Activated CD8-positive, alpha-beta T cell treated with anti-CD3 and anti-CD28 coated beads for 36 hours (primary cell): ENCODE results near the gene FBXO45. TPM values are rescaled to one million over a fixed set of nuclear protein-coding genes. Genes with fewer than 3 reads are reported as not detected.
"Not testable (repeated sequence)": the region's sequence is repeated elsewhere in the genome, so short reads cannot be mapped to it uniquely, and the experiment has no call there.

Experiments
- ATAC-seq: fragments of 200-7000 bp; cut with Tn5 transposase; one replicate; pipeline ENCODE4 v1.10.0; 2021; ENCODE audit warnings: mild to moderate bottlenecking, moderate library complexity
- CTCF ChIA-PET: fragments of 350-600 bp; sonication (Branson Sonifier 250); formaldehyde crosslinking; loops from one replicate; lab custom pipeline; 2021; ENCODE audit warnings: antibody characterized with exemption; lab: Charles Lee
- POLR2A ChIA-PET: fragments of 350-600 bp; sonication (Branson Sonifier 250); formaldehyde crosslinking; loops from one replicate; lab custom pipeline; 2021; ENCODE audit warnings: antibody characterized with exemption; lab: Charles Lee
- DNase-seq: peaks from one replicate; pipeline ENCODE4 v3.0.0-alpha.2; 2020
- H3K27ac Mint-ChIP-seq: one replicate; pipeline ENCODE4 v1.8.0; 2021; ENCODE audit warnings: mild to moderate bottlenecking, mixed read lengths
- H3K27me3 Mint-ChIP-seq: one replicate; pipeline ENCODE4 v1.8.0; 2021; ENCODE audit warnings: mixed read lengths
- H3K36me3 Mint-ChIP-seq: one replicate; pipeline ENCODE4 v1.8.0; 2021; ENCODE audit warnings: low read depth, mixed read lengths
- H3K4me1 Mint-ChIP-seq: one replicate; pipeline ENCODE4 v1.8.0; 2021; ENCODE audit warnings: low read depth, mixed read lengths
- H3K4me3 Mint-ChIP-seq: one replicate; pipeline ENCODE4 v1.8.0; 2021; ENCODE audit warnings: mild to moderate bottlenecking, moderate library complexity, mixed read lengths
- H3K9me3 Mint-ChIP-seq: one replicate; pipeline ENCODE4 v1.8.0; 2021; ENCODE audit warnings: mixed read lengths
- intact Hi-C: fragments of 100-400 bp; cut with micrococcal nuclease; formaldehyde crosslinking; loops from one replicate; pipeline ENCODE4 v1.10.0; 2022
- total RNA-seq, 2 experiments: library from RNA; stranded (reverse); gene quantifications; one replicate each; pipeline ENCODE4 v1.2.3, GENCODE V29; 2021
- TF ChIP-seq, protein P1 (sequence below): fragments of 200-600 bp; IDR thresholded peaks from one replicate; pipeline ENCODE4 v1.8.0; 2022; ENCODE audit warnings: antibody characterized with exemption, mild to moderate bottlenecking

Gene FBXO45
- total RNA-seq, 2 experiments from 2014 or later, result 18.2 TPM

DNA sequence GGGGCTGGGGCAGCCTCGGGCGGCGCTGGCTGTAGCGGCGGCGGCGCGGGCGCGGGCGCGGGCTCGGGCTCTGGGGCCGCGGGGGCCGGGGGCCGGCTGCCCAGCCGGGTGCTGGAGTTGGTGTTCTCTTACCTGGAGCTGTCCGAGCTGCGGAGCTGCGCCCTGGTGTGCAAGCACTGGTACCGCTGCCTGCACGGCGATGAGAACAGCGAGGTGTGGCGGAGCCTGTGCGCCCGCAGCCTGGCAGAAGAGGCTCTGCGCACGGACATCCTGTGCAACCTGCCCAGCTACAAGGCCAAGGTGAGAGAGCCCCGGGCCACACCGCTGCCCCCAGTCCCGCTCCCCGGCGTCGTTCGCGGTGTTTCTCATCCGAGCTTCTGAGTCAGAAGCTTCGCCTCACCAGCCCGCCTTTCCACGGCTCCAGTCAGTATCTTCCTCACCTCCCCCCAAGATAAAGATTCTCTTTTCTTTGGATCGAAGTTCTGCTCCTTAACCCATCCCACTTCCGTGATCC is 600 bp downstream of the FBXO45 start:
- Mint-ChIP-seq H3K27ac (peak overlapping the region; percentile 86), H3K27me3 (no peaks in the 10 kb centered on the region), H3K4me3 (peak overlapping the region; percentile 84), H3K9me3 (no peaks in the 10 kb centered on the region), H3K4me1 (peaks cover 24% of the 10 kb centered on the region), H3K36me3 (peaks cover 23% of the 10 kb centered on the region)
- ChIA-PET POLR2A (interaction anchor here (1.1 to 3.1 kb wide), 8 partner anchors 15 to 171 kb away, joined by 3 to 25 read pairs (median 4); partner anchors contain the start of genes PAK2 and RNF168), CTCF (interaction anchor here (0.6 to 3.6 kb wide), 7 partner anchors 14 to 495 kb away, joined by 3 to 19 read pairs (median 3); no protein-coding TSS in a partner anchor)
- TF ChIP-seq, protein P1, sequence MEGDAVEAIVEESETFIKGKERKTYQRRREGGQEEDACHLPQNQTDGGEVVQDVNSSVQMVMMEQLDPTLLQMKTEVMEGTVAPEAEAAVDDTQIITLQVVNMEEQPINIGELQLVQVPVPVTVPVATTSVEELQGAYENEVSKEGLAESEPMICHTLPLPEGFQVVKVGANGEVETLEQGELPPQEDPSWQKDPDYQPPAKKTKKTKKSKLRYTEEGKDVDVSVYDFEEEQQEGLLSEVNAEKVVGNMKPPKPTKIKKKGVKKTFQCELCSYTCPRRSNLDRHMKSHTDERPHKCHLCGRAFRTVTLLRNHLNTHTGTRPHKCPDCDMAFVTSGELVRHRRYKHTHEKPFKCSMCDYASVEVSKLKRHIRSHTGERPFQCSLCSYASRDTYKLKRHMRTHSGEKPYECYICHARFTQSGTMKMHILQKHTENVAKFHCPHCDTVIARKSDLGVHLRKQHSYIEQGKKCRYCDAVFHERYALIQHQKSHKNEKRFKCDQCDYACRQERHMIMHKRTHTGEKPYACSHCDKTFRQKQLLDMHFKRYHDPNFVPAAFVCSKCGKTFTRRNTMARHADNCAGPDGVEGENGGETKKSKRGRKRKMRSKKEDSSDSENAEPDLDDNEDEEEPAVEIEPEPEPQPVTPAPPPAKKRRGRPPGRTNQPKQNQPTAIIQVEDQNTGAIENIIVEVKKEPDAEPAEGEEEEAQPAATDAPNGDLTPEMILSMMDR, result no peak
- DNase-seq, result peak; percentile 60
- intact Hi-C loops, result no loop called here
- peak; percentile 35 for ATAC-seq

GRCh38 chr3:196570332-196570731 is 1.9 kb downstream of the FBXO45 start:
- peaks cover 21% of the 10 kb centered on the region for H3K4me1 Mint-ChIP-seq
- POLR2A ChIA-PET, DNase-seq, H3K27me3 Mint-ChIP-seq, ATAC-seq, H3K9me3 Mint-ChIP-seq, intact Hi-C loops, H3K27ac Mint-ChIP-seq: not testable (repeated sequence)
- peaks cover 16% of the 10 kb centered on the region for H3K36me3 Mint-ChIP-seq
- CTCF ChIA-PET, result interaction anchor here (3.6 kb wide), 1 partner anchor 42 kb away, joined by 19 read pairs; no protein-coding TSS in a partner anchor
- H3K4me3 Mint-ChIP-seq, result peak overlapping the region; percentile 84

- H3K27me3 Mint-ChIP-seq, result no peaks in the 10 kb centered on the region
- intact Hi-C loops, result no loop called here
- peaks cover 8% of the 10 kb centered on the region for H3K36me3 Mint-ChIP-seq
- no peak for ATAC-seq
- H3K4me1 Mint-ChIP-seq, result peaks cover 18% of the 10 kb centered on the region
- TF ChIP-seq, protein P1, result no peak
- H3K4me3 Mint-ChIP-seq, result no peak overlapping the region
- CTCF ChIA-PET, result interaction anchor here (1.2 to 1.9 kb wide), 3 partner anchors 18 to 50 kb away, joined by 3 to 6 read pairs (median 6); no protein-coding TSS in a partner anchor
- DNase-seq, result no peak
- no peak overlapping the region for H3K27ac Mint-ChIP-seq
- H3K9me3 Mint-ChIP-seq, result no peaks in the 10 kb centered on the region
- POLR2A ChIA-PET, result no interaction called here
Measured at GRCh38 chr3:196572389-196572788, 3.9 kb downstream of the FBXO45 start.

- ATAC-seq (no peak), DNase-seq (no peak)
- ChIA-PET POLR2A (no interaction called here), CTCF (interaction anchor here (0.6 to 2.1 kb wide), 4 partner anchors 7 to 459 kb away, joined by 3 to 7 read pairs (median 4); no protein-coding TSS in a partner anchor)
- intact Hi-C loops, result no loop called here
- H3K4me1 Mint-ChIP-seq, result peaks cover 3% of the 10 kb centered on the region
- peaks cover 22% of the 10 kb centered on the region for H3K36me3 Mint-ChIP-seq
- H3K9me3 Mint-ChIP-seq, result no peaks in the 10 kb centered on the region
- no peak overlapping the region for H3K27ac Mint-ChIP-seq
- no peak overlapping the region for H3K4me3 Mint-ChIP-seq
- TF ChIP-seq, protein P1, result no peak
- H3K27me3 Mint-ChIP-seq, result no peaks in the 10 kb centered on the region
Measured at GRCh38 chr3:196585044-196585757, 16.7 kb downstream of the FBXO45 start.

DNA sequence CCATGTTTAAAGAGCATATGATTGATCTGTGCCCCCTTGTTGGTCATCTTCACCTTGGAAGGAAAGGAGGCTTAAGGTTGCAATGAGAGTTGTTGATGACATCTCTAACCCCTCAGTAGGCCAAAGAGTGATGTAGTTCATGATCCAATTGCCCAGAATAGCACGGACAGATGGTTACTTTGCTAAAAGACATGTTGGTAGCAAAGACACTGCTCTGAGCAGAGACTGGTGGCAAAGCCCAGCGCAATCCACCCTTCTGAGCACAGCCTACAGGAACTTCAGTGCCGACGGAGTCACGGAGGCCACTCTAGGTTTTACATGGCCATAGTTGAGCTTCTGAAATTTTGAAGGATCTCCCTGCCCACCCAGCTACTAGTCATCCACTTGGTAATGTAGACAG is 21.8 kb downstream of the FBXO45 start:
- no peak overlapping the region for H3K27ac Mint-ChIP-seq
- ChIA-PET CTCF (interaction anchor here (0.7 to 2.5 kb wide), 5 partner anchors 14 to 68 kb away, joined by 3 to 9 read pairs (median 3); no protein-coding TSS in a partner anchor), POLR2A (interaction anchor here (1.1 kb wide), 1 partner anchor 8 kb away, joined by 3 read pairs; no protein-coding TSS in a partner anchor)

More for the DNA sequence above, 21.8 kb downstream of the FBXO45 start:
- no peak overlapping the region for H3K4me3 Mint-ChIP-seq
- no peaks in the 10 kb centered on the region for H3K4me1 Mint-ChIP-seq
- intact Hi-C loops, result no loop called here
- no peak for DNase-seq
- H3K27me3 Mint-ChIP-seq, result peaks cover 5% of the 10 kb centered on the region
- no peak for ATAC-seq
- no peaks in the 10 kb centered on the region for H3K36me3 Mint-ChIP-seq
- H3K9me3 Mint-ChIP-seq, result no peaks in the 10 kb centered on the region
- TF ChIP-seq, protein P1, result no peak
